HCT116 (cell line): ENCODE results near the gene RBMS1.

Experiments used
- ATF3 ChIP-seq: IDR thresholded peaks from 2 replicates; pipeline ENCODE4 v1.6.1; 2012
- CBX3 ChIP-seq: IDR thresholded peaks from 2 replicates; pipeline ENCODE4 v1.6.1; 2012; ENCODE audit warnings: low read depth
- CEBPB ChIP-seq: IDR thresholded peaks from 2 replicates; pipeline ENCODE4 v1.6.1; 2012; ENCODE audit warnings: low read depth
- CTCF ChIP-seq, 3 experiments: fragments of 200-600 bp in 1 of 3; sonication (generic) in 1 of 3; IDR thresholded peaks in 2 of 3; conservative IDR thresholded peaks in 1 of 3; 2 replicates each; pipeline ENCODE4 v1.5.1; 2012 to 2017; ENCODE audit warnings: low read depth in 2 of 3, low read length in 2 of 3, antibody characterized with exemption in 1 of 3, borderline replicate concordance in 1 of 3, control low read depth in 1 of 3, mild to moderate bottlenecking in 1 of 3, mixed read lengths in 1 of 3, mixed run types in 1 of 3, moderate library complexity in 1 of 3; ENCODE audit not compliant: insufficient read depth in 1 of 3
- EGR1 ChIP-seq: IDR thresholded peaks from 2 replicates; pipeline ENCODE4 v1.6.1; 2012; ENCODE audit warnings: low read depth
- EZH2 ChIP-seq: fragments of 200-600 bp; sonication (generic); IDR thresholded peaks from 2 replicates; pipeline ENCODE4 v1.6.1; 2017; ENCODE audit warnings: antibody characterized with exemption, mixed run types
- EZH2phosphoT487 ChIP-seq: fragments of 200-600 bp; IDR thresholded peaks from 2 replicates; pipeline ENCODE4 v1.6.1; 2018; ENCODE audit warnings: antibody characterized with exemption, borderline replicate concordance
- JUND ChIP-seq: IDR thresholded peaks from 2 replicates; pipeline ENCODE4 v1.6.1; 2012
- MAX ChIP-seq: IDR thresholded peaks from 2 replicates; pipeline ENCODE4 v1.6.1; 2012
- POLR2A ChIP-seq: IDR thresholded peaks from 2 replicates; pipeline ENCODE4 v1.7.0; 2011; ENCODE audit warnings: borderline replicate concordance; ENCODE audit not compliant: insufficient read depth, insufficient read length; ENCODE audit errors: extremely low read depth
- POLR2AphosphoS5 ChIP-seq: IDR thresholded peaks from 2 replicates; pipeline ENCODE4 v1.6.1; 2011; ENCODE audit warnings: mild to moderate bottlenecking, low read depth, low read length, moderate library complexity
- SP1 ChIP-seq: IDR thresholded peaks from 2 replicates; pipeline ENCODE4 v1.6.1; 2012; ENCODE audit warnings: low read depth
- ZBTB33 ChIP-seq: IDR thresholded peaks from 2 replicates; pipeline ENCODE4 v1.6.1; 2011; ENCODE audit warnings: mild to moderate bottlenecking, low read length, moderate library complexity; ENCODE audit not compliant: insufficient replicate concordance; ENCODE audit errors: extremely low read depth
- ZFX ChIP-seq: fragments of 450-650 bp; IDR thresholded peaks from 2 replicates; pipeline ENCODE4 v1.6.1; 2017

GRCh38 chr2:160257041-160257742 lies 236.4 kb downstream of the RBMS1 start:
- no peak for TF ChIP-seq ATF3
- no peak for TF ChIP-seq EGR1
- TF ChIP-seq CBX3: no peak
- no peak for TF ChIP-seq EZH2
- TF ChIP-seq CTCF (IDR thresholded peaks at IDR 0.05 in 2 of 3, conservative IDR thresholded peaks at IDR 0.05 in 1 of 3; ENCODE audit: borderline replicate concordance in 1 of 3, insufficient read depth in 1 of 3, low read depth in 2 of 3, low read length in 2 of 3): no peak
- no peak for TF ChIP-seq ZBTB33
- no peak for TF ChIP-seq JUND
- TF ChIP-seq CEBPB: no peak
- no peak for TF ChIP-seq SP1
- TF ChIP-seq POLR2A: no peak
- no peak for TF ChIP-seq EZH2phosphoT487
- no peak for TF ChIP-seq MAX
- no peak for TF ChIP-seq ZFX
- no peak for TF ChIP-seq POLR2AphosphoS5
